Measurements from ENCODE around the gene HOXA10.

Gene HOXA10

GRCh38 chr7:27173956-27174873 lies at the start of gene HOXA10:
TSS of gene HOXA10 (minus strand) at chr7:27174320. CDS start at chr7:27174306, 14 bp downstream.
- DNase-seq (ENCODE audit: low spot score): no peak

DNA sequence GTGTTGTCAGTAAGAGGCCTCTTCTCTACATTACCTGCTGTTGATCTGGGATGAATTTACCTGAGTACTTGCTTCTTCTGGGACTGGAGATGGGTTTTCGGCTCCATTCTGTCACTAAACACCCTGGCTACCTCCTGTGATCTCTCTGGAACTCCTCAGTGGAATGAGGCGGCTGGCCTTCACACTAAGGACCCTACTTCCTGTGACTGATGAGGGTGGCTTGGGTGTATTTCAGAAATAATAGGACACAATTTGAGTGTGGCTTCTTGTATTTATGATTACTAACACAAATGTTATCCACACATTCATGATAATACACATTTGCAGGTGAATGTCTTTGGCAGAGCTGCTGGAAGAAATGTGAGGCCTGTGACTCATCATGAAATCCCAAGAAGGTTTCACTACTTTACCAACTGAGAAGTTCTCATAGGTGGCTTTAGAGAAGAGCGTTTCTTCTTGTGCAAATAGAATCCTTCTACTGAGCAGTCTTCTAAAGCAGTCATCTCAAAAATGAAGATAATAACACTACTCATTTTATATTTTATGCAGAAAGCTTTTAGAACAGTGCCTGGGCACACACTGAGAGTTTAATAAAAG lies 47.2 kb upstream of the HOXA10 start:
- no peak for DNase-seq (ENCODE audit: low spot score)

DNA sequence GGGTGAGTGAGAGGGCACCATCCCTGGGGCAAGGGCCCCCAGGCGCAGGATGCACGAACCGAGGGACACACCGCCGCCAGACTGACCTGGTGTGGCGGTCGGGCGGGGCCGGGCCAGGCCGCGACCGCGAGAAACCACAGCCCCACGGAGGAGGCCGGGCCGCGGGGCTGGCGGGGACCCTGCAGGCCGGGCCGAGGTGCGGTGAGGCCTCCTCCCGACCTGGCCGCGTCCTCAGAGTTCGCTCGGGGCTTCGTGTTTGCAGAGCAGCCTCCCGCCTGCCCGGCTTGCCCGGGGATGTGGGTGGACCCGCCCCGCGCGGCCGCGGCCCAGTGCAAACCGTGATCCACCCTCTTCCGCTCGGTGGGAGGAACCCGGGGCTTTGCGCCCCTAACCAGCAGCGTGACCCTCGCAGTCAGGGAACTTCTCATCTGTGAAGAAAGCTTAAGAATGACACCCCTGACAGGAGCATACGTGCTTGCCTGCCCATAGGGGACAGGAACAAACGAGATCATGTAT lies 46.4 kb upstream of the HOXA10 start:
- DNase-seq (ENCODE audit: low spot score): no peak

GRCh38 chr7:27219821-27220220 lies 45.7 kb upstream of the HOXA10 start:
- no peak for DNase-seq (ENCODE audit: low spot score)

- no peak for DNase-seq (ENCODE audit: low spot score)
Measured at GRCh38 chr7:27217951-27218350, 43.8 kb upstream of the HOXA10 start.

- no peak for DNase-seq (ENCODE audit: low spot score)
Measured at GRCh38 chr7:27215356-27215755, 41.2 kb upstream of the HOXA10 start.

DNA sequence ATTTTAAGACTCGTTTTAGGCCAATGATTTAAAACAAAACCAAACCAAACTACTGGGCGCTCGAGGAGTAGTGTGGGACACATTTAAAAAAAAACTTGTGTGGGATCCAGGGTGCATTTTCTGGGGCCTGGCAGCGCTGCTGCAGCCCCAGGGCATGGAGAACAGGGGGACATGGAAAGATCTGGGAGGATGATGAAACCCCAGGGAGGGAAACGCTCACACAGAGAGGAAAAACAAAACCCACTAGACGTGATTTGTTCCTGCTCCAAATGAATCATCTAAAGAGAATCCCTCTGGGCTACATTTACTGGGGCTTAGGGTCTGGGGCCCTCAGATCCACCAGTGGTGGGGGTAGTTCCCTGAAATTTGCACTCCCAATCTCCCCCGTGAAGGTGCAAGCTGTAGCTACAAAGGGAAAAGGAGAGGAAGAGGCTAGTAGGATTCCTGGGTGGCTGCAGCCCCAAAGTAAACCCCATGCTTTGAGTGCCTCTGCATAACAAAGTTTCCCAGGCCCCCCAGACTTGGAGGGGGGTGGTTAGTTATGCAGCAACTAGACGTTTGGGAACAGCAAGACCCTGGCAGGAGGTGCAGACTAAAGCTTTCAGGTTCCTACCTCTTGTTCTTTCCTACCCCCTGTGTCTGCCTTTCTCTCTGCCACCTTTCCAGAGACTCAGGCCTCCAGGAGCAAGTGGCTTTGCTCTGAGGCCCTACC lies 40.3 kb upstream of the HOXA10 start:
- no peak for DNase-seq (ENCODE audit: low spot score)

DNA sequence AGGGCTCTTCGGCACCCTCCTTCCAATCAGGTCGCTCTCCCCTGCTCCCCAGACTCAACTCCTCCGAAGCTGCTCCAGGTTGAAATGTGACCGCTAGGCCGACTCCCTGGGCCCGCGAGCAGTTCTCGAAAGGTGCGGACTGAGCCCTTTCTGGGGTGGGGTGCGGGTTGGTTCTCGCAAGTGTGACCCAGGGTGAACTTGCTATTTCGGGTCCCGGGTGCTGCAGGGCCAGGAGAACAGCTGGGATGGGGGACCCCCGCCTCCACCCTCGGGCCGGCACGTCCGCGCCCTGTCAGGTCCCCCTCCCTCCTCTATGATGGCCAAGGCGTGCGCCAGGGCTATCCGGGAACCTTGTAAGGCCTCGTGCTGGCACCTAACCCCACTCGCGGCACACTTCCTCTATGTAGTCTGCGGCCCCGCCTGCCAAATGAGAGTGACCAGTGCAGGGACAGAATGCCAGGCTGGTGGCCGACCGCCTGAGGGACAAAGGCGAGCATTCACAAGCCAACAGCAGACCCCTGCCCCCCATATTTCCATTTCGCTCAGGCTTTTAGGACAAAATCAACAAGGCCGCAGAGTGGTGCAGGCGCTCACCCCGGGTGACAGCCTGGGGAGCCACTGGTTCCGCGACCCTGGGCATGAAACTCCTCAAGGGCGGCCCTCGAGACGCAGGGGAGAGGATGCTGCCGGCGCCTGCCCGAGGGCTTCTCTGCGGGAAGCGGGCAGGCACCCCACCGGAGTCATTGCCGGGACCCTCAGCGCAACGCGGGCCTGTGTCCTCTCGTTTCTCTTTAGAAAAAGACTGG lies 39.5 kb upstream of the HOXA10 start:
- DNase-seq (ENCODE audit: low spot score): no peak

GRCh38 chr7:27212497-27213432 lies 38.6 kb upstream of the HOXA10 start:
- no peak for DNase-seq (ENCODE audit: low spot score)

- DNase-seq (ENCODE audit: low spot score): no peak
Measured at GRCh38 chr7:27211764-27212204, 37.7 kb upstream of the HOXA10 start.

GRCh38 chr7:27211084-27211446 lies 36.9 kb upstream of the HOXA10 start:
- no peak for DNase-seq (ENCODE audit: low spot score)

DNA sequence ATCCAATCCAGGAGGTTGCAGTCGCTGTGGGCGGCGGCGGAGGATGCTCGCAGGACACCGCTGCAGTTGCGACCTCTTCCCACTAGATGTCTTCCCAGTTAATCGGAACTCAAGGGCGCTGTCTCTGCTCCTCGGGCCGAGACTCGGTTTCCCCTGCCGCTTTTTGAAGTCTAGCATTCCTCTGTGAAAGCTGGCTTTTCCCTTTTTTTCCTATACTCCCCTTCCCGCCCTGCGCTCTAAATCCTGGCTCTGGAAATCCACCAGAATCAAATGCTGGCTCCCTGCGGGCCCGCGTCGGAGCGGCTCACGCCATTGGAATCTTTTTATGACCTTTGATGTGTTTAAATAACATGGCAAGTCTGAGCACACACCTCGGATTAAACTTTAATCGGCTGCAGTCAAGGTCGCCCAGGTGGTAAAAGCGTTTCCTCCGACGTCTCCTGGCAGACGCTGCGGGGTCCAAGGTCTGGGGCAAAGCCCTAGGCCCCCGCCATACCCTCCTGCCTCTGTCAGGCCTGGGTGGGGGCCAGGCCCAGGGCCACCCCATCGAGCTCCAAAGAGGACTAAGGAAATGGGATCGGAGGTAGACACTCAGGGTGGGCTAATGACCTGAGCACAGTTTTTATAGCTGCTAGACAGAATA lies 36.4 kb upstream of the HOXA10 start:
- peak; percentile 60 for DNase-seq (ENCODE audit: low spot score)

GRCh38 chr7:27209933-27210440 lies 35.9 kb upstream of the HOXA10 start:
- DNase-seq (ENCODE audit: low spot score): no peak

DNA sequence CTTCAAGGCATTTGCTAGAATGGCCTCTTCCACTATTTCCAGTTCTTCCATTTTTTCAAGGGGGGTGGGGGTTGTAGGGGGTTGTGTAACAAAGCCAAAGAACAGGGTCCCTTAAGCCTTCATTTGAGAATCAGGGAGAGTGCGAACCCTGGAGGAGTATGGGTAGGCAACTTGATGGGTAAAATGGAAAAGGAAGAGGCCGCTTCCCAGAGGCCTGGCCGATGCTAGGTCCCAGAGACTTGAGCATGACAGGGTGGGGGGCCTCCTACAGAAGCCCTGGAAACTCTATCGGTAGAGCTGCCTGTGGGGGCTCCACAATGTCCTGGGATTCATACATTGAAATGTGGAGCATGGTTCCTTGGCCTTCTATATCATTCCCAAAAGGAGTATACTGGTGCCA lies 34.9 kb upstream of the HOXA10 start:
- DNase-seq (ENCODE audit: low spot score): no peak

DNA sequence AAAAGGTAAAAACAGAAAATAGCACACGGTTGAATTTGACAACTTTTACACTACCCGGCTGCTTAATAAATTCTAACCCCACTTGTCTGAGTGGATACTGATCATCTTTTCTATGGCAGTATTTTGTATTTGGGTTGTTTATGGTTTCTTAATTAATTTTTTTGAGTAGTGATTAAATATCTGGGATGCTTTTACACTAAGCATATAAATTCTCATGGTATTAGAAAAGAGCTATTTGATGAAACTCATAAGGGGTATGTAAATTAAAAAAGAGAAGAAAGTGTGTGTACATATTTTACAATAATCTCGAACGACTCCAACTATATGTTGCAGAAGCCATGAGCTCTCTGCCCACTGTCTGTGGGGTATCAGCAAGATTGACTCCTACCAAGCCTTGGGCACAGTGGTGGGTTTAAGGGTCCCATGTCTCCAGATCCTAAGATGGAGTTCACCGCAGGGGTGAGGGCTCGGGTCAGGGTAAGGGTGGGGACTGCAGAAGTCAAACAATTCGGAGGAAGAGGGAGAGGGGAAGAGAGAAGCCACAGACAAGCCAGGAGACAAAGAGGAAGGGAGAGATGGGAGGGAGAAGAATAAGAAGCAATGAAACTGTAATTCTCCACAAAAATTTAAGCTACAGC lies 33.3 kb upstream of the HOXA10 start:
- no peak for DNase-seq (ENCODE audit: low spot score)

GRCh38 chr7:27205325-27206280 lies 31.5 kb upstream of the HOXA10 start:
- no peak for DNase-seq (ENCODE audit: low spot score)

DNA sequence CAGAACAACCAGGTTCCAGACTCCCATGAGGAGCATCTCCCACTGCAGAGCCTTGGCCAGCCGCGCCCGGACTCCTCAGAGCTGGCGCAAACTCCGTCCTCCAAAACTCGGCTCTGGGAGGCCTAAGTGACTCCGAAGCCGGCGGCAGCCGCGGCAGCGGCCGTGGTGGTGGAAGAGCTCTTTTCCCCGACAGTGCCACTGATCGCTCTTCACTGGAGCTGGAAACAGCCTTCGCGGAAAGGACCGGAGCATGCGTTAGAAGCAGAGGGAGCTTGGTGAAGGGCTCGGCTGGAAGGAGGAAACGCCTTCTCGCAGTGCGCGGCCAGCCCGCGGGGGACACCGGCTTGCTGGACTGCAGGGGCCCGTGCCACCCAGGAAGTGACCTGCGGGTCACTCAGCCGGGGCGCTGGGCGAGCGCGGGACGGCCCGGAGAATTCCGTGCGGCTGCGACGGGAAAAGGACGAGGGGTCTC lies 30.8 kb upstream of the HOXA10 start:
- DNase-seq (ENCODE audit: low spot score): no peak

DNA sequence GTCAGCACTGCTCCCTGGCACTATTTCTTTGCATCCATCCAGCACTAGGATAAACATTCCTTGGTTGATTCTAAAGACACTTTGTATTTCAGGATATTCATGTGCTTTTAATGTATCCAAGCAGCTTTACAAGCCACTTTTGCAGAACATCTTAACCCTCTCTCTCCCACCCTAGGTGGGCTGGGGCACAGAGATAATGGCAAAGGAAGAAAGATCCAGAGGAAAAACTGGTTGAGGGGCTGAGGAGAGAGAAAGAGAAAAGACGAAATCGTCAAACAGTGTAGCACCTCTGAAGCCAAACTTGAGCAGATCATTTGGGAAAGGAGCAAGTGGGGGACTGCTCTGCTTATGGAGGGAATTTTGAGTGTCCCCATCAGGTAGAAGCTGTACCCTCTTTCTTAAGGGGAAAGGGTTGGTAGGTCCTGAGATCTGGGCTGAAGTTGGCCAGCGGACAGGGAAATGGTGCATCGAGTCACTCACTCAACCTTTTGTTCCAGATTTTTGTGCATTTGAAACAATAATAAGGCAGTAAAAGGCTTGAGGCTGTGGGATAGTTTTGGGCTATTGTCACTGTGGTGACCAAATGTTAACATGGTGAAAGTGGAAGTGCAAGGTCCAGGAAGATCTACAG lies 30.0 kb upstream of the HOXA10 start:
- DNase-seq (ENCODE audit: low spot score): no peak
